ENCODE measurements around the gene TTLL7.

- TF ChIP-seq CTCF (IDR thresholded peaks at IDR 0.05), result no peak
- no peak for TF ChIP-seq POLR2A (IDR thresholded peaks at IDR 0.05)
Measured at GRCh38 chr1:83927701-83928100, 71.2 kb downstream of the TTLL7 start.
